Measurements from ENCODE around the gene STAT6. TPM values are rescaled to one million over a fixed set of nuclear protein-coding genes. Genes with fewer than 3 reads are reported as not detected.

Gene STAT6
- total and polyA plus RNA-seq, 2 experiments from 2014 or later: 37.2 to 53.0 TPM

GRCh38 chr12:57105011-57105753 lies 6.0 kb downstream of the STAT6 start:
- TF ChIP-seq, protein P1, sequence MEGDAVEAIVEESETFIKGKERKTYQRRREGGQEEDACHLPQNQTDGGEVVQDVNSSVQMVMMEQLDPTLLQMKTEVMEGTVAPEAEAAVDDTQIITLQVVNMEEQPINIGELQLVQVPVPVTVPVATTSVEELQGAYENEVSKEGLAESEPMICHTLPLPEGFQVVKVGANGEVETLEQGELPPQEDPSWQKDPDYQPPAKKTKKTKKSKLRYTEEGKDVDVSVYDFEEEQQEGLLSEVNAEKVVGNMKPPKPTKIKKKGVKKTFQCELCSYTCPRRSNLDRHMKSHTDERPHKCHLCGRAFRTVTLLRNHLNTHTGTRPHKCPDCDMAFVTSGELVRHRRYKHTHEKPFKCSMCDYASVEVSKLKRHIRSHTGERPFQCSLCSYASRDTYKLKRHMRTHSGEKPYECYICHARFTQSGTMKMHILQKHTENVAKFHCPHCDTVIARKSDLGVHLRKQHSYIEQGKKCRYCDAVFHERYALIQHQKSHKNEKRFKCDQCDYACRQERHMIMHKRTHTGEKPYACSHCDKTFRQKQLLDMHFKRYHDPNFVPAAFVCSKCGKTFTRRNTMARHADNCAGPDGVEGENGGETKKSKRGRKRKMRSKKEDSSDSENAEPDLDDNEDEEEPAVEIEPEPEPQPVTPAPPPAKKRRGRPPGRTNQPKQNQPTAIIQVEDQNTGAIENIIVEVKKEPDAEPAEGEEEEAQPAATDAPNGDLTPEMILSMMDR (IDR thresholded peaks at IDR 0.05; ENCODE audit: low read depth, low read length): no peak
- DNase-seq (ENCODE audit: low read depth in 1 of 2, low spot score in 1 of 2): no peak
- Histone ChIP-seq H3K36me3 (no peaks in the 10 kb centered on the region), H3K4me3 (no peak overlapping the region), H3K9me3 (ENCODE audit: low read depth) (no peaks in the 10 kb centered on the region), H3K27ac (no peak overlapping the region), H3K27me3 (no peaks in the 10 kb centered on the region), H3K4me1 (ENCODE audit: low read depth) (peaks cover 5% of the 10 kb centered on the region)

DNA sequence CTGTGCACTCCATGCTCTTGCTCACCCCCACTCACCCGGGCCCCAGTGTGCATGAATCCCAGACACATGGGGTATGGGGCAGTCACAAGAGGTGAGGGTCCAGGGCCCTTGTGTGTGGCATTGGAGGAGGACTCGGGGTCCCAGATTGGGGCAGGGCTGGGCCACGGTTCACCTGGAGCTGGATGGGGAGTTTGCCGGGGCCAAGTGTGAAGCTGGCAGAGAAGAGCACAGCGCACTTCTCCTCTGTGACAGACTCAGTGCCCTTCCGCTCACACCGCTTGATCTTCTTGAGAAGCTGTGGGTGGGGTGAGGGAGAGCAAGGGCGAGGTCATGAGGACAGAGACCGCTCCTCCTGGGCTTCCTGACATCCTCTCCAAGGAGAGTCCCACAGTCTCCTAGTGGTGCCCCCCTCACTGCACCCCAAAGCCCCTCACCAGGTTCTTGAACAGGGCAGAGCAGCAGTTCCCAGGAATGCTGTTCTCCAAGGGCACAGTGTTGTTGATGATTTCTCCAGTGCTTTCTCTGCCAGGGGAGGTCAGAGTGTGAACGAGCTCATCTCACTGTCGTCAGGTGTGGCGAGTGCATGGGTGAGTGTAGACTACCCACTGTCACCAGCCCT lies 6.8 kb downstream of the STAT6 start:
- no peak for DNase-seq (ENCODE audit: low read depth in 1 of 2, low spot score in 1 of 2)
- TF ChIP-seq, protein P1 (IDR thresholded peaks at IDR 0.05; ENCODE audit: low read depth, low read length): no peak
- H3K27me3 ChIP-seq: no peaks in the 10 kb centered on the region

GRCh38 chr12:57103856-57104255 lies 7.3 kb downstream of the STAT6 start:
- H3K4me3 ChIP-seq: no peak overlapping the region
- TF ChIP-seq, protein P1 (IDR thresholded peaks at IDR 0.05; ENCODE audit: low read depth, low read length): no peak
- DNase-seq (ENCODE audit: low read depth in 1 of 2, low spot score in 1 of 2): no peak
- no peaks in the 10 kb centered on the region for H3K36me3 ChIP-seq
- H3K4me1 ChIP-seq (ENCODE audit: low read depth): peaks cover 5% of the 10 kb centered on the region
- no peaks in the 10 kb centered on the region for H3K9me3 ChIP-seq (ENCODE audit: low read depth)
- H3K27ac ChIP-seq: no peak overlapping the region
- H3K27me3 ChIP-seq: no peaks in the 10 kb centered on the region

More for the DNA sequence above, 6.8 kb downstream of the STAT6 start:
- H3K4me1 ChIP-seq (ENCODE audit: low read depth): peaks cover 5% of the 10 kb centered on the region
- H3K36me3 ChIP-seq: no peaks in the 10 kb centered on the region
- H3K27ac ChIP-seq: no peak overlapping the region
- H3K4me3 ChIP-seq: no peak overlapping the region
- no peaks in the 10 kb centered on the region for H3K9me3 ChIP-seq (ENCODE audit: low read depth)

GRCh38 chr12:57101892-57102695 lies 9.1 kb downstream of the STAT6 start:
- no peaks in the 10 kb centered on the region for H3K36me3 ChIP-seq
- no peak for DNase-seq (ENCODE audit: low read depth in 1 of 2, low spot score in 1 of 2)
- TF ChIP-seq, protein P1 (IDR thresholded peaks at IDR 0.05; ENCODE audit: low read depth, low read length): no peak

GRCh38 chr12:57099766-57100165 lies 11.4 kb downstream of the STAT6 start:
- no peaks in the 10 kb centered on the region for H3K9me3 ChIP-seq (ENCODE audit: low read depth)
- H3K36me3 ChIP-seq: peaks cover 4% of the 10 kb centered on the region
- H3K27me3 ChIP-seq: no peaks in the 10 kb centered on the region
- TF ChIP-seq, protein P1 (IDR thresholded peaks at IDR 0.05; ENCODE audit: low read depth, low read length): no peak
- no peak overlapping the region for H3K4me3 ChIP-seq
- H3K27ac ChIP-seq: no peak overlapping the region
- no peak for DNase-seq (ENCODE audit: low read depth in 1 of 2, low spot score in 1 of 2)
- peaks cover 5% of the 10 kb centered on the region for H3K4me1 ChIP-seq (ENCODE audit: low read depth)

More at GRCh38 chr12:57101892-57102695, 9.1 kb downstream of the STAT6 start:
- no peaks in the 10 kb centered on the region for H3K27me3 ChIP-seq
- no peaks in the 10 kb centered on the region for H3K9me3 ChIP-seq (ENCODE audit: low read depth)
- no peak overlapping the region for H3K4me3 ChIP-seq
- peaks cover 5% of the 10 kb centered on the region for H3K4me1 ChIP-seq (ENCODE audit: low read depth)
- peak overlapping the region; percentile 57 for H3K27ac ChIP-seq

Measured in cardiac muscle cell (in vitro differentiated cells and primary cell).